K562 (cell line): ENCODE results near the gene PIP4K2A. TPM values are rescaled to one million over a fixed set of nuclear protein-coding genes. Genes with fewer than 3 reads are reported as not detected.

Source experiments
- CTBP1 ChIP-seq: fragments of 450-650 bp; IDR thresholded peaks from 2 replicates; pipeline ENCODE4 v1.6.1; 2016; ENCODE audit warnings: borderline replicate concordance
- E2F6 ChIP-seq, 2 experiments: IDR thresholded peaks; 2 replicates each; pipeline ENCODE4 v1.6.1; 2011; ENCODE audit warnings: borderline replicate concordance in 1 of 2, control low read depth in 1 of 2, low read depth in 1 of 2, low read length in 1 of 2, mild to moderate bottlenecking in 1 of 2, mixed read lengths in 1 of 2, moderate library complexity in 1 of 2; ENCODE audit not compliant: insufficient read depth in 1 of 2, insufficient read length in 1 of 2, poor library complexity in 1 of 2, severe bottlenecking in 1 of 2; ENCODE audit errors: extremely low read depth in 1 of 2
- EHMT2 ChIP-seq: fragments of 450-650 bp; IDR thresholded peaks from 2 replicates; pipeline ENCODE4 v1.6.1; 2018; ENCODE audit warnings: antibody characterized with exemption
- ELK3 ChIP-seq: fragments of 450-650 bp; formaldehyde crosslinking; IDR thresholded peaks from 2 replicates; pipeline ENCODE4 v1.4.0; 2020; ENCODE audit warnings: mild to moderate bottlenecking
- FOXA1 ChIP-seq: fragments of 450-650 bp; IDR thresholded peaks from 2 replicates; pipeline ENCODE4 v1.6.1; 2016; ENCODE audit warnings: mild to moderate bottlenecking, borderline replicate concordance
- HEY1 ChIP-seq: fragments of 250-450 bp; sonication (Bioruptor Pico); IDR thresholded peaks from 2 replicates; pipeline ENCODE4 v1.5.0; 2020; ENCODE audit warnings: mild to moderate bottlenecking, moderate library complexity, borderline replicate concordance
- MYNN ChIP-seq, 2 experiments: sonication (generic); formaldehyde crosslinking in 1 of 2; IDR thresholded peaks; 2 replicates each; pipeline versions ENCODE4 v1.5.0 to v1.6.1; 2016 to 2020; ENCODE audit warnings: antibody characterized with exemption in 1 of 2, missing genetic modification reagents in 1 of 2
- NEUROD1 ChIP-seq: fragments of 150-350 bp; IDR thresholded peaks from 2 replicates; pipeline ENCODE4 v1.6.1; 2014; ENCODE audit warnings: borderline replicate concordance, low read length, low read depth; ENCODE audit not compliant: partially characterized antibody
- PHF21A ChIP-seq: fragments of 450-650 bp; IDR thresholded peaks from 2 replicates; pipeline ENCODE4 v1.6.1; 2017; ENCODE audit warnings: low read depth, borderline replicate concordance
- RBM14 ChIP-seq: fragments of 200-400 bp; formaldehyde crosslinking; IDR thresholded peaks from 2 replicates; pipeline ENCODE4 v1.6.1; 2018; ENCODE audit warnings: low read depth, mild to moderate bottlenecking, low read length, moderate library complexity, borderline replicate concordance; ENCODE audit not compliant: insufficient read depth
- STAT5A ChIP-seq: IDR thresholded peaks from 2 replicates; pipeline ENCODE4 v1.6.1; 2012; ENCODE audit warnings: low read length, inconsistent platforms, borderline replicate concordance
- TGIF2 ChIP-seq: sonication (generic); formaldehyde crosslinking; IDR thresholded peaks from 2 replicates; pipeline ENCODE4 v1.8.1; 2022; ENCODE audit warnings: mild to moderate bottlenecking, missing genetic modification reagents, moderate library complexity
- ZNF212 ChIP-seq: fragments of 450-650 bp; formaldehyde crosslinking; IDR thresholded peaks from 2 replicates; pipeline ENCODE4 v1.4.0; 2020; ENCODE audit warnings: mild to moderate bottlenecking
- ZNF318 ChIP-seq, 2 experiments: fragments of 450-650 bp; IDR thresholded peaks; 2 replicates each; pipeline ENCODE4 v1.6.1; 2016; ENCODE audit warnings: mild to moderate bottlenecking in 2 of 2, borderline replicate concordance in 1 of 2, low read depth in 1 of 2, moderate library complexity in 1 of 2
- polyA plus RNA-seq, 8 experiments: library from polyadenylated mRNA; depleted of rRNA in 4 of 8; stranded (reverse) in 5 of 8; unstranded in 3 of 8; fragments of >200 nt; fragmentation: Nextera tagmentation in 2 of 8; fragmentation: Illumina TruSeq in 1 of 8; extraction: Ambion mirVana in 2 of 8; extraction: Trizol in 1 of 8; gene quantifications; 2 replicates each; pipeline versions ENCODE4 v1.2.1 to v1.2.3, GENCODE V29; 2011 to 2014; ENCODE audit warnings: inconsistent platforms in 1 of 8, missing spikeins in 1 of 8
- total RNA-seq, 7 experiments: library from RNA; depleted of rRNA in 6 of 7; stranded (reverse); fragments of >200 nt in 6 of 7; fragmentation: Illumina TruSeq in 2 of 7; extraction: Trizol in 2 of 7; gene quantifications; 2 replicates each; pipeline versions ENCODE4 v1.2.1 to v1.2.3, GENCODE V29; 2011 to 2021; ENCODE audit warnings: low replicate concordance in 1 of 7

PIP4K2A gene
- total and polyA plus RNA-seq, 9 of the 15 experiments (the other 6 are each of a cell fraction or from before 2014, with no cell fraction given) = 35.6 to 117 (median 71.9) TPM

GRCh38 chr10:22631646-22632278 is 82.6 kb downstream of the PIP4K2A start (continued):
- TF ChIP-seq ELK3 (CRISPR knock-in tag) (no peak), CTBP1 (peak; percentile 86; the same call in 1 of the 2 replicates), PHF21A (no peak), FOXA1 (no peak; the same call in 1 of the 2 replicates), E2F6 (IDR thresholded peaks at IDR 0.05; ENCODE audit: borderline replicate concordance in 1 of 2, extremely low read depth in 1 of 2, insufficient read depth in 1 of 2, insufficient read length in 1 of 2, low read depth in 1 of 2, low read length in 1 of 2, poor library complexity in 1 of 2, severe bottlenecking in 1 of 2) (no peak), STAT5A (no peak), TGIF2 (CRISPR knock-in tag) (no peak), ZNF318 (IDR thresholded peaks at IDR 0.05; ENCODE audit: borderline replicate concordance in 1 of 2, low read depth in 1 of 2) (peak in 1 of 2 experiments; percentile 97; a peak in 2 of 4 replicates), RBM14 (no peak), HEY1 (CRISPR knock-in tag) (no peak), EHMT2 (0 out of 2 replicates have a peak, but pooled peaks have one; percentile 31), MYNN (IDR thresholded peaks at IDR 0.05) (no peak), MYNN (CRISPR knock-in tag; IDR thresholded peaks at IDR 0.05) (no peak), NEUROD1 (peak; percentile 39), ZNF212 (CRISPR knock-in tag) (no peak)
